Panc1 (cell line): ENCODE results near the gene PHF13. TPM values are rescaled to one million over a fixed set of nuclear protein-coding genes. Genes with fewer than 3 reads are reported as not detected.

ENCODE experiments used
- ATAC-seq: fragments of 200-7000 bp; cut with Tn5 transposase; 2 replicates; pipeline ENCODE4 v1.9.1; 2020; ENCODE audit warnings: mild to moderate bottlenecking, moderate library complexity
- BruUV-seq: library from RNA; stranded (reverse); fragments of 400-500 nt; replicated peaks from 2 replicates; lab custom pipeline; 2021; lab: Mats Ljungman, UMichigan
- CTCF ChIA-PET: fragments of 300-600 bp; sonication (Branson Sonifier 250); formaldehyde crosslinking; loops from one replicate; lab custom pipeline; 2022; ENCODE audit warnings: antibody characterized with exemption; lab: Charles Lee
- POLR2A ChIA-PET: fragments of 300-600 bp; sonication (Branson Sonifier 250); formaldehyde crosslinking; loops from one replicate; lab custom pipeline; 2022; ENCODE audit warnings: antibody characterized with exemption; lab: Charles Lee
- DNase-seq: peaks from one replicate; pipeline ENCODE4 v3.0.0-alpha.2; 2010; ENCODE audit warnings: low read depth, low spot score
- H3K27ac ChIP-seq: 2 replicates; pipeline ENCODE4 v1.5.1; 2011; ENCODE audit warnings: mild to moderate bottlenecking, low read length, inconsistent platforms
- H3K27me3 ChIP-seq: fragments of 200-500 bp; sonication (Bioruptor generic); 2 replicates; pipeline ENCODE4 v1.6.0; 2014; ENCODE audit warnings: low read length, inconsistent platforms; ENCODE audit not compliant: control insufficient read depth, insufficient read depth
- H3K36me3 ChIP-seq: fragments of 200-500 bp; sonication (Bioruptor generic); 2 replicates; pipeline ENCODE4 v1.5.1; 2014; ENCODE audit warnings: inconsistent platforms, mild to moderate bottlenecking, low read length, moderate library complexity; ENCODE audit not compliant: control insufficient read depth, insufficient read depth
- H3K4me1 ChIP-seq: 2 replicates; pipeline ENCODE4 v1.5.1; 2011; ENCODE audit warnings: inconsistent platforms, mild to moderate bottlenecking, low read length, moderate library complexity; ENCODE audit not compliant: control insufficient read depth, insufficient read depth
- H3K4me3 ChIP-seq, 2 experiments: 2 replicates each; pipeline ENCODE4 v1.5.1; 2011 to 2012; ENCODE audit warnings: low read depth in 2 of 2, low read length in 2 of 2, mild to moderate bottlenecking in 2 of 2, inconsistent platforms in 1 of 2, moderate library complexity in 1 of 2
- H3K9me3 ChIP-seq: fragments of 200-500 bp; sonication (Bioruptor generic); 2 replicates; pipeline ENCODE4 v1.5.1; 2014; ENCODE audit warnings: low read depth, mild to moderate bottlenecking, inconsistent platforms, low read length, moderate library complexity; ENCODE audit not compliant: control insufficient read depth, insufficient read depth
- POLR2AphosphoS5 ChIP-seq: IDR thresholded peaks from 2 replicates; pipeline ENCODE4 v1.6.1; 2012; ENCODE audit warnings: mild to moderate bottlenecking, low read depth, low read length, moderate library complexity
- SIN3A ChIP-seq: IDR thresholded peaks from 2 replicates; pipeline ENCODE4 v1.6.1; 2012; ENCODE audit warnings: low read depth, mild to moderate bottlenecking, low read length, moderate library complexity, borderline replicate concordance; ENCODE audit not compliant: insufficient read depth
- TCF7L2 ChIP-seq: IDR thresholded peaks from 2 replicates; pipeline ENCODE4 v1.6.1; 2011; ENCODE audit warnings: mild to moderate bottlenecking, low read depth, low read length, inconsistent platforms
- in situ Hi-C: cut with HindIII; loops from 2 replicates; pipeline ENCODE4 v1.10.0; 2016; ENCODE audit warnings: low sequenced_read_pairs, low pct_unique_long_range_greater_than_20kb
- intact Hi-C: fragments of 100-400 bp; cut with micrococcal nuclease; formaldehyde crosslinking; loops from one replicate; pipeline ENCODE4 v1.10.0; 2022; ENCODE audit not compliant: unreplicated experiment
- total RNA-seq: library from RNA; stranded (reverse); gene quantifications from one replicate; pipeline ENCODE4 v1.2.1, GENCODE V29; 2021; ENCODE audit not compliant: unreplicated experiment
- TF ChIP-seq, protein P1 (sequence below), 2 experiments: IDR thresholded peaks; 2 replicates each; pipeline ENCODE4 v1.6.1; 2011 to 2012; ENCODE audit warnings: low read depth in 2 of 2, control low read depth in 1 of 2, low read length in 1 of 2, mild to moderate bottlenecking in 1 of 2, moderate library complexity in 1 of 2; ENCODE audit not compliant: insufficient read depth in 1 of 2
- TF ChIP-seq, protein P2 (sequence below): fragments of 450-650 bp; IDR thresholded peaks from 2 replicates; pipeline ENCODE4 v1.5.1; 2017; ENCODE audit warnings: mild to moderate bottlenecking

The PHF13 gene
- total RNA-seq, 1 experiment from 2014 or later = 41.8 TPM

DNA sequence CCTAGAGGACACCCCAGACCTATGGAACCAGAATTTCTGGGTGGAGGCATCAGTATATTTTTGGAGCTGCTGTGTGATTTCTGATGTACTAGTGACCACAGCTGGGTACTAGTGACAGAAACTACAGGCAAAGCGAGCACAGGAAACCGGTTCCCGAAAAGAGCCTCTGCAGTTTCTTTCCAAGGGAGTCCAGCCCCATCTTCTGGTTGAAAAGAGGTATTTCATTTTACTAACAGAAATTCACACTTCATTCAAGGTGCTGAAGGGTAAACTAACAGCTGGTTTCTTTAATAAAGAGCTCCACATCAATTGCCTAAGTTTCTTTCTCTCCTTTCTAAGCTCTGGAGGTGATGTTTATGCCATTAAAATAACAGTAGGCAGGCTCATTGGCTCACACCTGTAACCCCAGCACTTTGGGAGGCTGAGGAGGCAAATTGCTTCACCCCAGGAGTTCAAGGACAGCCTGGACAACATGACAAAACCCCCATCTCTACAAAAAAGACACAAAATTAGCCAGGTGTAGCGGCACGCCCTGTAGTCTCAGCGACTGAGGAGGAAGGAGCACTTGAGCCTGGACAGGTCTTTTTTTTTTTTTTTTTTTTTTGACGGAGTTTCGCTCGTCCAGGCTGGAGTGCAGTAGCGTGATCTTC lies 33.1 kb downstream of the PHF13 start:
- no peaks in the 10 kb centered on the region for H3K4me1 ChIP-seq
- intact Hi-C loops = no loop called here
- TSS peak; percentile 23 for BruUV-seq
- ATAC-seq (peak; percentile 51; the same call in 1 of the 2 replicates), DNase-seq (no peak)
- no peak overlapping the region for H3K4me3 ChIP-seq
- CTCF ChIA-PET = interaction anchor here (0.6 to 1.3 kb wide), 5 partner anchors 14 to 1305 kb away, joined by 3 to 5 read pairs (median 4); partner anchors contain the start of gene NOL9
- POLR2A ChIA-PET = interaction anchor here (0.6 kb wide), 1 partner anchor 567 kb away, joined by 14 read pairs; no protein-coding TSS in a partner anchor
- H3K27ac ChIP-seq = no peak overlapping the region
- no peaks in the 10 kb centered on the region for H3K36me3 ChIP-seq
- in situ Hi-C loops = no loop called here
- H3K9me3 ChIP-seq = no peaks in the 10 kb centered on the region
- no peak for TF ChIP-seq SIN3A
- TF ChIP-seq, protein P1, sequence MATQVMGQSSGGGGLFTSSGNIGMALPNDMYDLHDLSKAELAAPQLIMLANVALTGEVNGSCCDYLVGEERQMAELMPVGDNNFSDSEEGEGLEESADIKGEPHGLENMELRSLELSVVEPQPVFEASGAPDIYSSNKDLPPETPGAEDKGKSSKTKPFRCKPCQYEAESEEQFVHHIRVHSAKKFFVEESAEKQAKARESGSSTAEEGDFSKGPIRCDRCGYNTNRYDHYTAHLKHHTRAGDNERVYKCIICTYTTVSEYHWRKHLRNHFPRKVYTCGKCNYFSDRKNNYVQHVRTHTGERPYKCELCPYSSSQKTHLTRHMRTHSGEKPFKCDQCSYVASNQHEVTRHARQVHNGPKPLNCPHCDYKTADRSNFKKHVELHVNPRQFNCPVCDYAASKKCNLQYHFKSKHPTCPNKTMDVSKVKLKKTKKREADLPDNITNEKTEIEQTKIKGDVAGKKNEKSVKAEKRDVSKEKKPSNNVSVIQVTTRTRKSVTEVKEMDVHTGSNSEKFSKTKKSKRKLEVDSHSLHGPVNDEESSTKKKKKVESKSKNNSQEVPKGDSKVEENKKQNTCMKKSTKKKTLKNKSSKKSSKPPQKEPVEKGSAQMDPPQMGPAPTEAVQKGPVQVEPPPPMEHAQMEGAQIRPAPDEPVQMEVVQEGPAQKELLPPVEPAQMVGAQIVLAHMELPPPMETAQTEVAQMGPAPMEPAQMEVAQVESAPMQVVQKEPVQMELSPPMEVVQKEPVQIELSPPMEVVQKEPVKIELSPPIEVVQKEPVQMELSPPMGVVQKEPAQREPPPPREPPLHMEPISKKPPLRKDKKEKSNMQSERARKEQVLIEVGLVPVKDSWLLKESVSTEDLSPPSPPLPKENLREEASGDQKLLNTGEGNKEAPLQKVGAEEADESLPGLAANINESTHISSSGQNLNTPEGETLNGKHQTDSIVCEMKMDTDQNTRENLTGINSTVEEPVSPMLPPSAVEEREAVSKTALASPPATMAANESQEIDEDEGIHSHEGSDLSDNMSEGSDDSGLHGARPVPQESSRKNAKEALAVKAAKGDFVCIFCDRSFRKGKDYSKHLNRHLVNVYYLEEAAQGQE (IDR thresholded peaks at IDR 0.05; ENCODE audit: insufficient read depth in 1 of 2, low read depth in 2 of 2, low read length in 1 of 2) = no peak
- TF ChIP-seq POLR2AphosphoS5 = no peak
- no peak for TF ChIP-seq TCF7L2
- TF ChIP-seq, protein P2, sequence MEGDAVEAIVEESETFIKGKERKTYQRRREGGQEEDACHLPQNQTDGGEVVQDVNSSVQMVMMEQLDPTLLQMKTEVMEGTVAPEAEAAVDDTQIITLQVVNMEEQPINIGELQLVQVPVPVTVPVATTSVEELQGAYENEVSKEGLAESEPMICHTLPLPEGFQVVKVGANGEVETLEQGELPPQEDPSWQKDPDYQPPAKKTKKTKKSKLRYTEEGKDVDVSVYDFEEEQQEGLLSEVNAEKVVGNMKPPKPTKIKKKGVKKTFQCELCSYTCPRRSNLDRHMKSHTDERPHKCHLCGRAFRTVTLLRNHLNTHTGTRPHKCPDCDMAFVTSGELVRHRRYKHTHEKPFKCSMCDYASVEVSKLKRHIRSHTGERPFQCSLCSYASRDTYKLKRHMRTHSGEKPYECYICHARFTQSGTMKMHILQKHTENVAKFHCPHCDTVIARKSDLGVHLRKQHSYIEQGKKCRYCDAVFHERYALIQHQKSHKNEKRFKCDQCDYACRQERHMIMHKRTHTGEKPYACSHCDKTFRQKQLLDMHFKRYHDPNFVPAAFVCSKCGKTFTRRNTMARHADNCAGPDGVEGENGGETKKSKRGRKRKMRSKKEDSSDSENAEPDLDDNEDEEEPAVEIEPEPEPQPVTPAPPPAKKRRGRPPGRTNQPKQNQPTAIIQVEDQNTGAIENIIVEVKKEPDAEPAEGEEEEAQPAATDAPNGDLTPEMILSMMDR = no peak
- H3K27me3 ChIP-seq = no peaks in the 10 kb centered on the region

DNA sequence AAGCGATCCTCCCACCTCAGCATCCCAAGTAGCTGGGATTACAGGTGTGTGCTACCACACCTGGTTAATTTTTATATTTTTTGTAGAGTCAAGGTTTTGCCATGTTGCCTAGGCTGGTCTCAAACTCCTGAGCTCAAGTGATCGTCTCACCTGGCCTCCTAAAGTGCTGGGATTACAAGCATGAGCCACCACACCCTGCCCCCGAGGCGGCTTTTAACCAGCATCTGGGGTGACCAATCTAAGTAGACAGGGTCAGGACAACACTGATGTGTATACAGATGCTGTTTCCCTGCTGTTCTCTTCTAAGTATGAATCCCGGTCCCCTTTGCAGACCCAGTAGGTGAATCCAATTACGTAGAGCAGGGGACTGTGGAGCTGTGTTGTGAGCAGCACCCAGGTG lies 35.0 kb downstream of the PHF13 start:
- CTCF ChIA-PET = no interaction called here
- Histone ChIP-seq H3K4me3 (no peak overlapping the region), H3K36me3 (peaks cover 1% of the 10 kb centered on the region; the same call in 1 of the 2 replicates), H3K27me3 (no peaks in the 10 kb centered on the region), H3K9me3 (no peaks in the 10 kb centered on the region), H3K27ac (no peak overlapping the region), H3K4me1 (no peaks in the 10 kb centered on the region)
- TF ChIP-seq, protein P2 = no peak
- TF ChIP-seq, protein P1 (IDR thresholded peaks at IDR 0.05; ENCODE audit: insufficient read depth in 1 of 2, low read depth in 2 of 2, low read length in 1 of 2) = no peak
- no peak for TF ChIP-seq SIN3A
- no peak for TF ChIP-seq POLR2AphosphoS5
- TF ChIP-seq TCF7L2 = no peak
- intact Hi-C loops (no loop called here), in situ Hi-C loops (no loop called here)
- POLR2A ChIA-PET = interaction anchor here (0.7 kb wide), 1 partner anchor 136 kb away, joined by 3 read pairs; no protein-coding TSS in a partner anchor
- ATAC-seq (no peak), DNase-seq (no peak)
- no TSS peak for BruUV-seq
